IMR-90 (cell line): ENCODE measurements around the gene AKAP4. TPM values are rescaled to one million over a fixed set of nuclear protein-coding genes. Genes with fewer than 3 reads are reported as not detected.

ENCODE experiments used
- microRNA-seq, 2 experiments: library from miRNA; stranded (forward) in 1 of 2; unstranded in 1 of 2; fragments of 10-50 nt in 1 of 2; fragments of <30 nt in 1 of 2; gene quantifications in 1 of 2; microRNA quantifications in 1 of 2; one replicate each; pipeline versions ENCODE3 to v1.1.0; 2013 to 2020; ENCODE audit not compliant: insufficient read depth in 1 of 2, insufficient read length in 1 of 2, unreplicated experiment in 1 of 2
- polyA plus RNA-seq, 3 experiments: library from polyadenylated mRNA; depleted of rRNA; stranded (reverse); fragments of >200 nt; gene quantifications; 2 replicates each; pipeline ENCODE4 v1.2.3, GENCODE V29; 2012; ENCODE audit warnings: low replicate concordance in 1 of 3
- small RNA-seq, 5 experiments: library from RNA; depleted of rRNA; stranded (forward); fragments of <200 nt; gene quantifications; one replicate each; pipeline ENCODE3, GENCODE V24; 2012
- total RNA-seq: library from RNA; depleted of rRNA; stranded (reverse); fragments of >200 nt; gene quantifications from 2 replicates; pipeline ENCODE4 v1.2.3, GENCODE V29; 2012; rRNA removed

AKAP4 gene
- total and polyA plus RNA-seq, 2 of the 4 experiments (the other 2 are of a cell fraction), result not detected

Small RNA genes within 50 kb of the gene (microRNA-seq; reads per million reads assigned to microRNA genes)
- gene PYY3 (ENCODE audit: insufficient read depth, insufficient read length), result not detected
- not detected for gene RF00019 (ENCODE audit: insufficient read depth, insufficient read length)

Small RNA genes within 50 kb of the gene (small RNA-seq; reads per million reads assigned to genes)
- 0 reads per million in 5 experiments for gene PYY3
- 0 reads per million in 5 experiments for gene RF00019

Other genes starting within 250 kb of the AKAP4 start
- gene CCNB3, start 3.8 kb upstream of the AKAP4 start, total RNA-seq, result 0.18 and 0.28 TPM in 2 replicates
- 0.09 TPM in 2 replicates for gene CCNB3, start 3.8 kb upstream of the AKAP4 start, polyA plus RNA-seq (2012; rRNA removed)